Measurements from ENCODE around the gene CHSY3.

DNA sequence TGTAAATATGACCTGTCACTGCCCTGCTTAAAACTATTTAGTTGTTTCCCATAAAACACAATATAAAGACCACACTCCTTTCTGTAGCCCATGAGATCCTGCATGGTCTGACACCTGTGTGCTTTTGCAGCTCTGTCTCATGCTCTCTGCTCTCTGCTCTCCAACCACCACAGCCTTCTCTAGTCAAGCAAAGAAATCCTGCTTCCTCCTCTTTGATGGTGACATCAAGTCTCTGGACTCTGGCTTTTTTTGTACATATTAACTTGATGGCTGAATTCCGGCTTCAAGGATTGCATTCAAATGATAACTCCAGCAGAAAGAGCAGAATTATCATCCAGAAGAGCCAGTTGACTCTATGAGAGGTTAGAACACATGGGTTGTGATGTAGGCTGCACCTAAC, 58.2 kb downstream of the CHSY3 start:
- TF ChIP-seq, protein P1, sequence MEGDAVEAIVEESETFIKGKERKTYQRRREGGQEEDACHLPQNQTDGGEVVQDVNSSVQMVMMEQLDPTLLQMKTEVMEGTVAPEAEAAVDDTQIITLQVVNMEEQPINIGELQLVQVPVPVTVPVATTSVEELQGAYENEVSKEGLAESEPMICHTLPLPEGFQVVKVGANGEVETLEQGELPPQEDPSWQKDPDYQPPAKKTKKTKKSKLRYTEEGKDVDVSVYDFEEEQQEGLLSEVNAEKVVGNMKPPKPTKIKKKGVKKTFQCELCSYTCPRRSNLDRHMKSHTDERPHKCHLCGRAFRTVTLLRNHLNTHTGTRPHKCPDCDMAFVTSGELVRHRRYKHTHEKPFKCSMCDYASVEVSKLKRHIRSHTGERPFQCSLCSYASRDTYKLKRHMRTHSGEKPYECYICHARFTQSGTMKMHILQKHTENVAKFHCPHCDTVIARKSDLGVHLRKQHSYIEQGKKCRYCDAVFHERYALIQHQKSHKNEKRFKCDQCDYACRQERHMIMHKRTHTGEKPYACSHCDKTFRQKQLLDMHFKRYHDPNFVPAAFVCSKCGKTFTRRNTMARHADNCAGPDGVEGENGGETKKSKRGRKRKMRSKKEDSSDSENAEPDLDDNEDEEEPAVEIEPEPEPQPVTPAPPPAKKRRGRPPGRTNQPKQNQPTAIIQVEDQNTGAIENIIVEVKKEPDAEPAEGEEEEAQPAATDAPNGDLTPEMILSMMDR (IDR thresholded peaks at IDR 0.05; ENCODE audit: low read depth, low read length, poor library complexity, severe bottlenecking), result no peak
- TF ChIP-seq EZH2phosphoT487 (IDR thresholded peaks at IDR 0.05; ENCODE audit: borderline replicate concordance, low read length), result no peak
